Smooth muscle cell (in vitro differentiated cells): ENCODE results near the gene BSG. TPM values are rescaled to one million over a fixed set of nuclear protein-coding genes. Genes with fewer than 3 reads are reported as not detected.

Source experiments
- DNase-seq: peaks from one replicate; lab custom pipeline; 2025; ENCODE audit not compliant: unreplicated experiment; lab: John Stamatoyannopoulos, UW
- H2AFZ ChIP-seq: fragments of 200-600 bp; sonication (generic); 2 replicates; pipeline ENCODE4 v1.6.0; 2016; ENCODE audit warnings: antibody characterized with exemption, low read depth, mild to moderate bottlenecking
- H3F3A ChIP-seq: fragments of 200-600 bp; sonication (generic); 2 replicates; pipeline ENCODE4 v1.6.0; 2017; ENCODE audit warnings: antibody characterized with exemption, low read depth
- H3K27ac ChIP-seq: fragments of 200-600 bp; sonication (generic); 2 replicates; pipeline ENCODE4 v1.5.1; 2016; ENCODE audit warnings: low read depth, mild to moderate bottlenecking
- H3K27me3 ChIP-seq: fragments of 200-600 bp; sonication (generic); 2 replicates; pipeline ENCODE4 v1.6.1; 2016; ENCODE audit warnings: low read depth, mild to moderate bottlenecking
- H3K36me3 ChIP-seq: fragments of 200-600 bp; sonication (generic); 2 replicates; pipeline ENCODE4 v1.5.1; 2016; ENCODE audit warnings: low read depth
- H3K4me1 ChIP-seq: fragments of 200-600 bp; sonication (generic); 2 replicates; pipeline ENCODE4 v1.5.1; 2016; ENCODE audit warnings: low read depth
- H3K4me2 ChIP-seq: fragments of 200-600 bp; sonication (generic); 2 replicates; pipeline ENCODE4 v1.6.0; 2016; ENCODE audit warnings: mild to moderate bottlenecking
- H3K4me3 ChIP-seq: fragments of 200-600 bp; sonication (generic); 2 replicates; pipeline ENCODE4 v1.5.1; 2016; ENCODE audit warnings: mild to moderate bottlenecking
- H3K79me2 ChIP-seq: fragments of 200-600 bp; sonication (generic); 2 replicates; pipeline ENCODE4 v1.6.0; 2016; ENCODE audit warnings: low read depth, mild to moderate bottlenecking
- H3K9ac ChIP-seq: fragments of 200-600 bp; sonication (generic); 2 replicates; pipeline ENCODE4 v1.6.0; 2016; ENCODE audit warnings: low read depth
- H3K9me3 ChIP-seq: fragments of 200-600 bp; sonication (generic); replicated peaks from 2 replicates; pipeline ENCODE4 v1.5.1; 2016; ENCODE audit warnings: low read depth
- H4K20me1 ChIP-seq: fragments of 200-600 bp; sonication (generic); 2 replicates; pipeline ENCODE4 v1.6.0; 2016; ENCODE audit warnings: low read depth
- CTCF ChIP-seq: fragments of 200-600 bp; sonication (generic); IDR thresholded peaks from 2 replicates; pipeline ENCODE4 v1.5.1; 2017; ENCODE audit warnings: borderline replicate concordance, mild to moderate bottlenecking, antibody characterized with exemption; ENCODE audit not compliant: insufficient read depth, poor library complexity, severe bottlenecking
- WGBS: methylation state at CpG from one replicate; pipeline ENCODE4 v1.1.7; 2016; ENCODE audit warnings: low lambda C conversion rate; 5-methylcytosine and 5-hydroxymethylcytosine counted together
- polyA plus RNA-seq: library from polyadenylated mRNA; unstranded; fragments of >200 nt; fragmentation: Nextera tagmentation; extraction: Ambion mirVana; gene quantifications from 2 replicates; pipeline ENCODE4 v1.2.1, GENCODE V29; 2016
- total RNA-seq: library from RNA; depleted of rRNA; stranded (reverse); fragments of >200 nt; gene quantifications from 2 replicates; pipeline ENCODE4 v1.2.3, GENCODE V29; 2014

The BSG gene
- total and polyA plus RNA-seq, 2 experiments from 2014 or later: 431 to 1,057 TPM

- H3F3A ChIP-seq: peaks cover 6% of the 10 kb centered on the region
- DNase-seq: no peak
- no peaks in the 10 kb centered on the region for H3K9me3 ChIP-seq
- no peak overlapping the region for H3K4me3 ChIP-seq
- H3K9ac ChIP-seq: no peak overlapping the region
- no peak overlapping the region for H3K4me2 ChIP-seq
- H3K27ac ChIP-seq: no peak overlapping the region
- H4K20me1 ChIP-seq: peaks cover 73% of the 10 kb centered on the region
- no peaks in the 10 kb centered on the region for H3K27me3 ChIP-seq
- H2AFZ ChIP-seq: no peak overlapping the region
- WGBS: 96% methylated on average over 55 of the region's 55 CpGs
- TF ChIP-seq CTCF: no peak
- H3K36me3 ChIP-seq: no peaks in the 10 kb centered on the region
- H3K79me2 ChIP-seq: peaks cover 45% of the 10 kb centered on the region
- peaks cover 11% of the 10 kb centered on the region for H3K4me1 ChIP-seq
Measured at GRCh38 chr19:536031-536880, 36.1 kb upstream of the BSG start.

GRCh38 chr19:536881-537404, 35.5 kb upstream of the BSG start:
- H3K79me2 ChIP-seq: peaks cover 42% of the 10 kb centered on the region
- no peaks in the 10 kb centered on the region for H3K36me3 ChIP-seq
- H3K27ac ChIP-seq: no peak overlapping the region
- H4K20me1 ChIP-seq: peaks cover 78% of the 10 kb centered on the region
- no peak for TF ChIP-seq CTCF
- H3F3A ChIP-seq: peaks cover 6% of the 10 kb centered on the region
- H3K27me3 ChIP-seq: no peaks in the 10 kb centered on the region
- no peak for DNase-seq
- no peaks in the 10 kb centered on the region for H3K9me3 ChIP-seq
- 98% methylated on average over 15 of the region's 26 CpGs for WGBS
- no peak overlapping the region for H3K9ac ChIP-seq
- H3K4me1 ChIP-seq: peaks cover 11% of the 10 kb centered on the region
- H2AFZ ChIP-seq: no peak overlapping the region
- no peak overlapping the region for H3K4me2 ChIP-seq
- no peak overlapping the region for H3K4me3 ChIP-seq

GRCh38 chr19:538641-539428, 33.6 kb upstream of the BSG start:
- no peaks in the 10 kb centered on the region for H3K36me3 ChIP-seq
- 97% methylated on average over 31 of the region's 40 CpGs for WGBS
- peaks cover 23% of the 10 kb centered on the region for H3K79me2 ChIP-seq
- peaks cover 2% of the 10 kb centered on the region for H3K4me1 ChIP-seq
- H4K20me1 ChIP-seq: peaks cover 64% of the 10 kb centered on the region
- TF ChIP-seq CTCF: no peak
- no peak overlapping the region for H3K4me2 ChIP-seq
- no peak overlapping the region for H3K4me3 ChIP-seq
- no peak for DNase-seq
- no peak overlapping the region for H3K9ac ChIP-seq
- no peak overlapping the region for H3K27ac ChIP-seq
- H2AFZ ChIP-seq: no peak overlapping the region
- H3F3A ChIP-seq: no peaks in the 10 kb centered on the region
- H3K9me3 ChIP-seq: no peaks in the 10 kb centered on the region
- H3K27me3 ChIP-seq: no peaks in the 10 kb centered on the region
